ENCODE results near the gene C6orf89. TPM values are rescaled to one million over a fixed set of nuclear protein-coding genes. Genes with fewer than 3 reads are reported as not detected.

Gene C6orf89
- total RNA-seq, 2 experiments from 2014 or later = 24.7 to 29.8 TPM

- H3K4me3 Mint-ChIP-seq = no peak overlapping the region
- no peaks in the 10 kb centered on the region for H3K27me3 Mint-ChIP-seq
- ATAC-seq = no peak
- peaks cover 3% of the 10 kb centered on the region for H3K36me3 Mint-ChIP-seq (ENCODE audit: low read depth)
- peaks cover 31% of the 10 kb centered on the region for H3K4me1 Mint-ChIP-seq (ENCODE audit: low read depth)
- no peaks in the 10 kb centered on the region for H3K9me3 Mint-ChIP-seq
- ChIA-PET POLR2A (interaction anchor here (1.3 to 2.6 kb wide), 3 partner anchors 10 to 72 kb away, joined by 3 to 25 read pairs (median 7); partner anchors contain the start of gene PPIL1), CTCF (interaction anchor here (0.7 to 8.9 kb wide), 20 partner anchors 10 to 441 kb away, joined by 3 to 108 read pairs (median 6); partner anchors contain the start of genes MTCH1, PI16 and PPIL1)
- no peak for TF ChIP-seq CTCF (IDR thresholded peaks at IDR 0.05)
- DNase-seq = no peak
- intact Hi-C loops (cut with micrococcal nuclease) = loop anchor here (5.0 to 10.0 kb wide), 3 partner anchors 100 to 320 kb away; partner anchors contain the start of gene MTCH1
- H3K27ac Mint-ChIP-seq = peak overlapping the region; percentile 96
Observed at GRCh38 chr6:36884610-36885009, 1.1 kb upstream of the C6orf89 start.

GRCh38 chr6:36886950-36887618 lies 1.3 kb downstream of the C6orf89 start:
- TF ChIP-seq CTCF (IDR thresholded peaks at IDR 0.05) = no peak
- Mint-ChIP-seq H3K4me3 (peak overlapping the region; percentile 94), H3K4me1 (ENCODE audit: low read depth) (peaks cover 35% of the 10 kb centered on the region), H3K9me3 (no peaks in the 10 kb centered on the region), H3K36me3 (ENCODE audit: low read depth) (peaks cover 6% of the 10 kb centered on the region), H3K27me3 (no peaks in the 10 kb centered on the region), H3K27ac (peak overlapping the region; percentile 83)
- CTCF ChIA-PET = interaction anchor here (1.2 to 8.9 kb wide), 3 partner anchors 15 to 133 kb away, joined by 3 to 108 read pairs (median 6); no protein-coding TSS in a partner anchor
- ATAC-seq = no peak
- DNase-seq = no peak
- intact Hi-C loops (cut with micrococcal nuclease) = loop anchor here (2.0 to 10.0 kb wide), 4 partner anchors 26 to 318 kb away; partner anchors contain the start of gene MTCH1
- POLR2A ChIA-PET = interaction anchor here (1.5 to 2.3 kb wide), 2 partner anchors 8 to 94 kb away, joined by 6 to 8 read pairs; no protein-coding TSS in a partner anchor

GRCh38 chr6:36888115-36888643 lies 2.4 kb downstream of the C6orf89 start:
- no peaks in the 10 kb centered on the region for H3K27me3 Mint-ChIP-seq
- intact Hi-C loops (cut with micrococcal nuclease) = loop anchor here (5.0 to 10.0 kb wide), 3 partner anchors 97 to 317 kb away; partner anchors contain the start of gene MTCH1
- DNase-seq (no peak), ATAC-seq (no peak)
- peaks cover 6% of the 10 kb centered on the region for H3K36me3 Mint-ChIP-seq (ENCODE audit: low read depth)
- TF ChIP-seq CTCF (IDR thresholded peaks at IDR 0.05) = no peak
- ChIA-PET POLR2A (interaction anchor here (0.6 kb wide), 2 partner anchors 15 to 37 kb away, joined by 3 read pairs; no protein-coding TSS in a partner anchor), CTCF (interaction anchor here (0.6 to 1.3 kb wide), 4 partner anchors 13 to 130 kb away, joined by 3 to 4 read pairs (median 3); partner anchors contain the start of gene PPIL1)
- no peak overlapping the region for H3K4me3 Mint-ChIP-seq
- H3K9me3 Mint-ChIP-seq = no peaks in the 10 kb centered on the region
- peaks cover 35% of the 10 kb centered on the region for H3K4me1 Mint-ChIP-seq (ENCODE audit: low read depth)
- H3K27ac Mint-ChIP-seq = no peak overlapping the region

- Mint-ChIP-seq H3K27me3 (no peaks in the 10 kb centered on the region), H3K9me3 (no peaks in the 10 kb centered on the region), H3K36me3 (ENCODE audit: low read depth) (peaks cover 6% of the 10 kb centered on the region), H3K27ac (peak overlapping the region; percentile 17), H3K4me1 (ENCODE audit: low read depth) (peaks cover 35% of the 10 kb centered on the region), H3K4me3 (no peak overlapping the region)
- intact Hi-C loops (cut with micrococcal nuclease) = loop anchor here (5.0 to 10.0 kb wide), 3 partner anchors 96 to 316 kb away; partner anchors contain the start of gene MTCH1
- DNase-seq (no peak), ATAC-seq (no peak)
- no peak for TF ChIP-seq CTCF (IDR thresholded peaks at IDR 0.05)
- CTCF ChIA-PET = interaction anchor here (0.6 to 1.8 kb wide), 10 partner anchors 14 to 133 kb away, joined by 3 to 8 read pairs (median 4); partner anchors contain the start of gene PPIL1
- POLR2A ChIA-PET = interaction anchor here (0.6 to 1.3 kb wide), 3 partner anchors 15 to 46 kb away, joined by 3 read pairs; no protein-coding TSS in a partner anchor
Observed at GRCh38 chr6:36888654-36889481, 3.1 kb downstream of the C6orf89 start.

All from activated CD8-positive, alpha-beta T cell treated with anti-CD3 and anti-CD28 coated beads for 36 hours (primary cell).